Sigmoid colon (tissue), 7 donors: ENCODE data around the gene SPATA33. TPM values are rescaled to one million over a fixed set of nuclear protein-coding genes. Genes with fewer than 3 reads are reported as not detected.
A peak's percentile ranks its signal among the peaks of the same experiment; 100 is the strongest.

Experiments used
- DNase-seq: peaks from one replicate; pipeline ENCODE4 v3.0.0-alpha.2; 2019
- H3K27ac ChIP-seq, 4 donors: fragments of 200-600 bp; sonication (generic); one replicate each; pipeline ENCODE4 v1.5.1; 2016 to 2019; ENCODE audit warnings: mild to moderate bottlenecking in 1 of 4
- H3K27me3 ChIP-seq, 3 donors: fragments of 200-600 bp; sonication (generic); one replicate each; pipeline ENCODE4 v1.5.1; 2019; ENCODE audit warnings: mild to moderate bottlenecking in 1 of 3
- H3K36me3 ChIP-seq, 4 donors: fragments of 200-600 bp; sonication (generic); one replicate each; pipeline ENCODE4 v1.5.1; 2016 to 2019
- H3K4me1 ChIP-seq, 4 donors: fragments of 200-600 bp; sonication (generic); one replicate each; pipeline ENCODE4 v1.5.1; 2017 to 2019
- H3K4me3 ChIP-seq, 4 donors: fragments of 200-600 bp; sonication (generic); one replicate each; pipeline ENCODE4 v1.5.1; 2017 to 2019; ENCODE audit warnings: mild to moderate bottlenecking in 2 of 4, moderate library complexity in 1 of 4
- H3K9me3 ChIP-seq, 4 donors: fragments of 200-600 bp in 3 of 4; sonication (generic) in 3 of 4; one replicate each; pipeline versions ENCODE4 v1.5.1 to v1.6.1; 2013 to 2019
- EP300 ChIP-seq, 4 donors: sonication (generic); formaldehyde crosslinking; IDR thresholded peaks; one replicate each; pipeline ENCODE4 v1.6.1; 2017; ENCODE audit warnings: antibody characterized with exemption in 4 of 4
- POLR2A ChIP-seq, 2 donors: fragments of 450-650 bp; IDR thresholded peaks; one replicate each; pipeline ENCODE4 v1.6.1; 2016; ENCODE audit warnings: antibody characterized with exemption in 2 of 2, mild to moderate bottlenecking in 2 of 2, moderate library complexity in 2 of 2
- POLR2AphosphoS5 ChIP-seq, 4 donors: sonication (generic); formaldehyde crosslinking; IDR thresholded peaks; one replicate each; pipeline ENCODE4 v1.6.1; 2017; ENCODE audit warnings: antibody characterized with exemption in 4 of 4
- WGBS, 2 donors: extraction: QIAGEN DNeasy Blood & Tissue Kit; methylation state at CpG; one replicate each; pipeline ENCODE4 v1.1.7; 2013; 5-methylcytosine and 5-hydroxymethylcytosine counted together
- intact Hi-C: fragments of 100-400 bp; cut with DNase I; formaldehyde crosslinking; loops from one replicate; pipeline ENCODE4 v1.15.1; 2023
- polyA plus RNA-seq, 3 donors: library from polyadenylated mRNA; stranded (reverse); fragments of 200-250 nt; gene quantifications; one replicate each; pipeline ENCODE4 v1.2.3, GENCODE V29; 2013
- total RNA-seq, 4 donors: library from RNA; depleted of rRNA; stranded (reverse); fragments of >200 nt; gene quantifications; one replicate each; pipeline ENCODE4 v1.1.0, GENCODE V29; 2016
- TF ChIP-seq, protein P1 (sequence below), 4 experiments: fragments of 450-650 bp in 3 of 4; fragments of 200-600 bp in 1 of 4; IDR thresholded peaks; one replicate each; pipeline ENCODE4 v1.5.1; 2016 to 2019; ENCODE audit warnings: antibody characterized with exemption in 4 of 4, mild to moderate bottlenecking in 3 of 4, moderate library complexity in 2 of 4
- donor health status: healthy with polysubstance abuse.
- donor health status: Bipolar disorder and iron deficiency.
- donor health status: healthy.

The SPATA33 gene
- total and polyA plus RNA-seq, 7 donors, result 1.4 to 7.7 (median 4.6) TPM

DNA sequence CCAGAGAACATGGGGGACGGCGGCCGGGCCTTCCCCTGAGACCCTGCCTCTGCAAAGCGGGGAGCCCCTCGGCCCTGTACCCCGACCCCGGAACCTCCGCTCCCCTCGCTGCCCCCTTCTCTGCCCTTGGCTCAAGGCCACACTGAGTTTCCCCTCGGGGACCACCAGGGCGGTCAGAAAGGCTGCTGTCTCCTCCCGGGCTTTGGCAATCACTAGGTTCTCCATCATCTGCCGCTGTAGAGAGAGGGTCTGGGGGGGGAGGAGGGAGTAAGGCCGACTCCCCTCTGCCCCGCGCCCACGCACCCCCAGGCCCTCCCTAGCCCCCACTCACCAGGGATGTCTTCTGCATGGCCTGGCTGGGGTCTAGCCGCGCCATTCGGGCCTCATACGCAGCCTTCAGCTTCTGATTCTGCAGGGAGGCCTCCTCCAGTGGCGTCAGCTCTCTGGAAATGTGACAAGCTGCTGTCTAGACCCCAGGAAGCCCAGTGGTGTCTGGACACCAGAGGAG lies 54.7 kb downstream of the SPATA33 start:
- Histone ChIP-seq H3K27ac (no peak overlapping the region), H3K27me3 (peaks cover 8 to 30% (median 14%) of the 10 kb centered on the region in 3 donors), H3K36me3 (peaks cover 0 to 3% (median 0%) of the 10 kb centered on the region in 4 donors), H3K9me3 (no peaks in the 10 kb centered on the region), H3K4me1 (peaks cover 0 to 15% (median 11%) of the 10 kb centered on the region in 4 donors), H3K4me3 (peak overlapping the region in 1 of 4 donors; percentile 19)
- WGBS, 2 donors, result 6 to 15% methylated on average over 22 of the region's 22 CpGs
- no peak for DNase-seq
- TF ChIP-seq POLR2A (IDR thresholded peaks at IDR 0.05), result no peak
- no peak for TF ChIP-seq EP300 (IDR thresholded peaks at IDR 0.05)
- TF ChIP-seq POLR2AphosphoS5 (IDR thresholded peaks at IDR 0.05), result no peak
- TF ChIP-seq, protein P1, sequence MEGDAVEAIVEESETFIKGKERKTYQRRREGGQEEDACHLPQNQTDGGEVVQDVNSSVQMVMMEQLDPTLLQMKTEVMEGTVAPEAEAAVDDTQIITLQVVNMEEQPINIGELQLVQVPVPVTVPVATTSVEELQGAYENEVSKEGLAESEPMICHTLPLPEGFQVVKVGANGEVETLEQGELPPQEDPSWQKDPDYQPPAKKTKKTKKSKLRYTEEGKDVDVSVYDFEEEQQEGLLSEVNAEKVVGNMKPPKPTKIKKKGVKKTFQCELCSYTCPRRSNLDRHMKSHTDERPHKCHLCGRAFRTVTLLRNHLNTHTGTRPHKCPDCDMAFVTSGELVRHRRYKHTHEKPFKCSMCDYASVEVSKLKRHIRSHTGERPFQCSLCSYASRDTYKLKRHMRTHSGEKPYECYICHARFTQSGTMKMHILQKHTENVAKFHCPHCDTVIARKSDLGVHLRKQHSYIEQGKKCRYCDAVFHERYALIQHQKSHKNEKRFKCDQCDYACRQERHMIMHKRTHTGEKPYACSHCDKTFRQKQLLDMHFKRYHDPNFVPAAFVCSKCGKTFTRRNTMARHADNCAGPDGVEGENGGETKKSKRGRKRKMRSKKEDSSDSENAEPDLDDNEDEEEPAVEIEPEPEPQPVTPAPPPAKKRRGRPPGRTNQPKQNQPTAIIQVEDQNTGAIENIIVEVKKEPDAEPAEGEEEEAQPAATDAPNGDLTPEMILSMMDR (IDR thresholded peaks at IDR 0.05), result no peak
- intact Hi-C loops, result no loop called here

DNA sequence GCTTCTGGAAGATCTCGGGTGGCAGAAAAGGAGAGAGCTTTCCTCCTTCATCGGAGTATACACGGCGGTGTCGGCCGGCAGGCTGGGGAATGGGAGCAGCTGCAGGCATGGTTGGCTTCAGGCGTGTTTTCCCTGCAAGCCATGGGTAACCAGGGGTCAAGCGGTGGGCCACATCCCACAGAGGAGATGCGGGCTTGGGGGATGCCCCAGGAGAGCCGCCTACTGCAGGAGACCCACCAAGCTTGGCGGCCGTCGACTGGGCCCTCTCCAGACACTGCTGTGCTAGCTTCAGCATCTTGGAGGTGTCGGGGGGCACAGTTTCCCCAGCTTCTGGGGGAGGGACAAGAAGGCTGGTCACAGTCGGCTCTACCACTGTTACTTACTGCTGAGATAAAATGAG lies 58.9 kb downstream of the SPATA33 start:
- 94% methylated on average over 15 of the region's 15 CpGs for WGBS, 2 donors
- peaks cover 0 to 3% (median 0%) of the 10 kb centered on the region in 4 donors for H3K36me3 ChIP-seq
- no peak overlapping the region for H3K27ac ChIP-seq

DNA sequence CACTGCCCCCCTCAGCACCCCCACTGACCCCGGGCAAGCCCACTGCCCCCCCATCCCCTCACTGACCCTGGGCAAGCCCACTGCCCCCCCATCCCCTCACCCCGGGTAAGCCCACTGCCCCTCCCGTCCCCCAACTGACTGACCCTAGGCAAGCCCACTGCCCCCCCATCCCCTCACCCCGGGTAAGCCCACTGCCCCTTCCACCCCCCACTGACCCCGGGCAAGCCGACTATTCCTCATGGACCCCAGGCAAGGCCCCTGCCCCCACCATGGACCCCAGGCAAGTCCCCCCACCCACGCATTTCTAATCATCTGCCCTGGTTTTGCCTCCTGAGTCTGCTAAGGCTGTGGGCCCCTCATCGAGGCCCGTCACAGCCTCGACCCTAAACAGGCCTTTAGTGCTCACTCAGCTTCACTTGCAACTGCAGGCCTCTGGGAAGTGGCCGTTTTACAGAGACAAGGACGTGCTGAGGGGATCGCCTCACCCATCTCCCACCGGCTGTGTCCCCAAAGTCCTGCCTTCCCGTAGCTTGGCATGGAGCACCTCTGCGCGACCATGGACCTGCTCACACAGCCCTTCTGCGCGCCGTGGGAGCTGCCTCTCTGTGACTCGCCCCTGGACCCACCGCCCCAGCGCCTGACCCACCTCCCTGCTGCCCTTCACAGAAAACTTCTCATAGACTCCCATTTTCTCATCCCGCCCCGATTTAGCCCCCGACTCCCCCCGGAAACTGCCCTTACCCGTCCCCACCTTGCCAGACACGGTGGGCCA lies 59.5 kb downstream of the SPATA33 start:
- DNase-seq, result no peak
- Histone ChIP-seq H3K4me1 (peaks cover 0 to 18% (median 13%) of the 10 kb centered on the region in 4 donors), H3K27me3 (peaks cover under 1 to 24% (median 12%) of the 10 kb centered on the region in 3 donors), H3K4me3 (no peak overlapping the region), H3K27ac (no peak overlapping the region), H3K36me3 (peaks cover 0 to 3% (median 0%) of the 10 kb centered on the region in 4 donors), H3K9me3 (no peaks in the 10 kb centered on the region)
- intact Hi-C loops, result no loop called here
- no peak for TF ChIP-seq POLR2AphosphoS5 (IDR thresholded peaks at IDR 0.05)
- 86 to 92% methylated on average over 29 of the region's 29 CpGs for WGBS, 2 donors

More for the DNA sequence above, 58.9 kb downstream of the SPATA33 start:
- Histone ChIP-seq H3K9me3 (no peaks in the 10 kb centered on the region), H3K4me1 (peaks cover 0 to 22% (median 18%) of the 10 kb centered on the region in 4 donors), H3K4me3 (no peak overlapping the region), H3K27me3 (peaks cover 7 to 30% (median 14%) of the 10 kb centered on the region in 3 donors)
- DNase-seq, result no peak
- intact Hi-C loops, result no loop called here
- TF ChIP-seq EP300 (IDR thresholded peaks at IDR 0.05), result no peak
- no peak for TF ChIP-seq POLR2A (IDR thresholded peaks at IDR 0.05)
- TF ChIP-seq, protein P1 (IDR thresholded peaks at IDR 0.05), result no peak
- no peak for TF ChIP-seq POLR2AphosphoS5 (IDR thresholded peaks at IDR 0.05)

DNA sequence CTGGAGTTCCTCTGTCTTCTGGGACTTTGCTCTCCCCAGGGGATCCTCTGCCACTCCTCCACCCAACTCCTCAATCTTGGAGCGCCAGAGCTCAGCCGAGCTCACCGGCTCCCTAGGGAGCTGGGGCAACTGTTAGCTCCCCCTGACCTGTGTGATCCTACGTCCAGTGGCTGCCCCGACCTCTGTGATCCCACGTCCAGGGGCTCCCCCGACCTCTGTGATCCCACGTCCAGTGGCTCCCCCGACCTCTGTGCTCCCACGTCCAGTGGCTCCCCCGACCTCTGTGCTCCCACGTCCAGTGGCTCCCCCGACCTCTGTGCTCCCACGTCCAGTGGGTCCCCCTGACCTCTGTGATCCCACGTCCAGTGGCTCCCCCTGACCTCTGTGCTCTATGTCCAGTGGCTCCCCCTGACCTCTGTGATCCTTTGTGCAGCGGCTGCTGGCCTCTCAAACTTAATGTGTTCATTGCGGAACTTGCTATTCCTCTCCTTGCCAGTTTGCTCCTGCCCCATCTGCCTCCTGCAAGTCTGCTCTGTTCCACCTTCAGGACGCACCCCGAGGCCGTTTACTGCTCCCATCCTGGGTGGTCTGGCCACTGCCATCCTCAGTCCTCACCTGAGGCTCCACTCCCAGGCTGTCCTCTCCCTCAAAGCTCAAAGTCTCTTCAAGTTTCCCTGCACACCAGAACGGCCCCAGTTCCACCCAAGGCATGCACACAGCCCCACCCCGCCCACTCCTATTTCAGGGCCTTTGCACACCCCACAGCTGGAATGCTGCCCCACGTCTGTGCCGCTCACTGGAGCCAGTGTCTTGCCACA lies 60.3 kb downstream of the SPATA33 start:
- 69 to 87% methylated on average over 24 of the region's 24 CpGs for WGBS, 2 donors
- peaks cover 0 to 21% (median 17%) of the 10 kb centered on the region in 4 donors for H3K4me1 ChIP-seq

More for the DNA sequence above, 60.3 kb downstream of the SPATA33 start:
- TF ChIP-seq POLR2AphosphoS5 (IDR thresholded peaks at IDR 0.05) (no peak), POLR2A (IDR thresholded peaks at IDR 0.05) (no peak), EP300 (IDR thresholded peaks at IDR 0.05) (no peak)
- TF ChIP-seq, protein P1 (IDR thresholded peaks at IDR 0.05), result no peak
- peaks cover 0 to 16% (median 4%) of the 10 kb centered on the region in 3 donors for H3K27me3 ChIP-seq
- no peak overlapping the region for H3K27ac ChIP-seq
- DNase-seq, result no peak
- intact Hi-C loops, result no loop called here
- no peak overlapping the region for H3K4me3 ChIP-seq
- peaks cover 0 to 4% (median 0%) of the 10 kb centered on the region in 4 donors for H3K36me3 ChIP-seq
- H3K9me3 ChIP-seq, result no peaks in the 10 kb centered on the region

Other genes starting within 250 kb of the SPATA33 start
- 100 to 1,000 TPM in 1 of 4 donors, 10 to 100 TPM in 3; 42.6 to 161 (median 48.8) TPM for gene ANKRD11, start 167.3 kb upstream of the SPATA33 start, total RNA-seq
- 10 to 100 TPM; 30.6 to 96.8 (median 37.0) TPM for gene ANKRD11, start 167.3 kb upstream of the SPATA33 start, polyA plus RNA-seq
- gene SPG7, start 149.4 kb upstream of the SPATA33 start, total RNA-seq, result 100 to 1,000 TPM in 2 of 4 donors, 10 to 100 TPM in 2; 69.4 to 211 (median 113) TPM
- 100 to 1,000 TPM in 1 of 3 donors, 10 to 100 TPM in 2; 27.7 to 110 (median 33.6) TPM for gene SPG7, start 149.4 kb upstream of the SPATA33 start, polyA plus RNA-seq
- gene RPL13, start 97.2 kb upstream of the SPATA33 start, total RNA-seq, result over 10,000 TPM in 1 of 4 donors, 1,000 to 10,000 TPM in 3; 7,351 to 19,173 (median 8,010) TPM
- 1,000 to 10,000 TPM; 3,641 to 7,574 (median 7,371) TPM for gene RPL13, start 97.2 kb upstream of the SPATA33 start, polyA plus RNA-seq
- under 1 TPM in 2 of 4 donors, not detected in 2; 0.41 to 0.71 TPM for gene CPNE7, start 82.1 kb upstream of the SPATA33 start, total RNA-seq
- 1 to 10 TPM in 1 of 3 donors, not detected in 2; 3.3 TPM for gene CPNE7, start 82.1 kb upstream of the SPATA33 start, polyA plus RNA-seq
- not detected for gene DPEP1, start 44.2 kb upstream of the SPATA33 start, total RNA-seq
- gene DPEP1, start 44.2 kb upstream of the SPATA33 start, polyA plus RNA-seq, result 1 to 10 TPM in 1 of 3 donors, under 1 TPM in 1, not detected in 1; 0.92 to 1.2 TPM
- gene CHMP1A, start 128 bp upstream of the SPATA33 start, total RNA-seq, result 10 to 100 TPM; 42.8 to 75.9 (median 59.3) TPM
- gene CHMP1A, start 128 bp upstream of the SPATA33 start, polyA plus RNA-seq, result 100 to 1,000 TPM in 2 of 3 donors, 10 to 100 TPM in 1; 95.5 to 157 (median 134) TPM
- 10 to 100 TPM; 17.8 to 62.3 (median 35.2) TPM for gene CDK10, start 28.9 kb downstream of the SPATA33 start, total RNA-seq
- gene CDK10, start 28.9 kb downstream of the SPATA33 start, polyA plus RNA-seq, result 10 to 100 TPM; 34.0 to 96.0 (median 36.0) TPM
- 10 to 100 TPM in 1 of 4 donors, 1 to 10 TPM in 3; 3.5 to 12.6 (median 6.5) TPM for gene SPATA2L, start 43.9 kb downstream of the SPATA33 start, total RNA-seq
- gene SPATA2L, start 43.9 kb downstream of the SPATA33 start, polyA plus RNA-seq, result 10 to 100 TPM; 11.3 to 17.6 (median 12.6) TPM
- 10 to 100 TPM in 1 of 4 donors, 1 to 10 TPM in 3; 3.8 to 10.5 (median 4.0) TPM for gene VPS9D1, start 63.1 kb downstream of the SPATA33 start, total RNA-seq
- 10 to 100 TPM in 1 of 3 donors, 1 to 10 TPM in 2; 5.3 to 19.2 (median 8.4) TPM for gene VPS9D1, start 63.1 kb downstream of the SPATA33 start, polyA plus RNA-seq
- 10 to 100 TPM; 13.7 to 26.9 (median 18.2) TPM for gene ZNF276, start 63.7 kb downstream of the SPATA33 start, total RNA-seq
- 10 to 100 TPM in 1 of 3 donors, 1 to 10 TPM in 2; 7.2 to 32.3 (median 9.9) TPM for gene ZNF276, start 63.7 kb downstream of the SPATA33 start, polyA plus RNA-seq
- gene FANCA, start 158.8 kb downstream of the SPATA33 start, total RNA-seq, result 1 to 10 TPM in 3 of 4 donors, under 1 TPM in 1; 0.16 to 4.7 (median 3.0) TPM
- 10 to 100 TPM in 1 of 3 donors, 1 to 10 TPM in 2; 7.2 to 26.5 (median 7.6) TPM for gene FANCA, start 158.8 kb downstream of the SPATA33 start, polyA plus RNA-seq
- gene SPIRE2, start 170.6 kb downstream of the SPATA33 start, total RNA-seq, result 1 to 10 TPM in 2 of 4 donors, under 1 TPM in 2; 0.82 to 5.3 (median 1.4) TPM
- gene SPIRE2, start 170.6 kb downstream of the SPATA33 start, polyA plus RNA-seq, result 10 to 100 TPM; 34.2 to 44.0 (median 43.9) TPM
- gene TCF25, start 215.8 kb downstream of the SPATA33 start, total RNA-seq, result 100 to 1,000 TPM; 131 to 244 (median 181) TPM
- 100 to 1,000 TPM in 2 of 3 donors, 10 to 100 TPM in 1; 89.7 to 161 (median 106) TPM for gene TCF25, start 215.8 kb downstream of the SPATA33 start, polyA plus RNA-seq